ENCODE results near the gene C1orf226.

DNA sequence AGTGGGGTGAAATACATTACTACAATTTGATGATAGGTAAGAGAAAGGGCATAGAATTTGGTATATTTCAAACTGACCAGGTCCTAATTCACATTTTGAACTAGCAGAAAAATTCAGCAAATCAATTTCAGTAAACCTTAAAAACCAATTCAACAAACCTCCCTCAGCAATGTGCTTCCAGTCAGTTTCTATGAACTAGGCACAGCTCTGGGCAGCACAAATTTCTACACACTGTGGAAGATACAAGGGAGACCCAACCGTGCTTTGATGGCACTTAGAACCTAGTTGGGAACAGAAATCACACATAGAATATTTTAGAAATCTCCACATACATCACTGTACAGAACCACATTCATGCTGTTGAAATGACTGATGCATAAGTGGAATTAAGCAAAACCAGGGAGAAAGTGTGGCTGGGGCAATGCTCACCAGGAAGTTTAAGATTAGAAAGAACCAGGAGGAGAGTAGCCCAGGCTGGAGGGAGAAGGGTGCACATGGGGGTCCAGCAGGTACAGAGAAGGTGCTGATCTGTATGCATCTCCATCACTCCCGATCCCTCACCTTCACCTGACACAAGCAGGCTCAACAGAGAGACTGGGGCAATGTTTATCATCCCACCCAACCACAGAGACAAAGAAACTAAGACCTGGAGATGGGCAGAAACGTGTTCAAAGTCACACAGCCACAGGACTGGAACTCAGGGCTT, 14.8 kb downstream of the C1orf226 start:
- TF ChIP-seq FOXM1 (IDR thresholded peaks at IDR 0.05; ENCODE audit: low read depth, low read length) (no peak), ESRRA (IDR thresholded peaks at IDR 0.05; ENCODE audit: low read length) (no peak), IKZF2 (IDR thresholded peaks at IDR 0.05) (no peak), EED (IDR thresholded peaks at IDR 0.05; ENCODE audit: low read depth) (no peak), FOXK2 (IDR thresholded peaks at IDR 0.05) (no peak), POLR2A (IDR thresholded peaks at IDR 0.05; ENCODE audit: low read depth, low read length) (no peak)
- TF ChIP-seq, protein P1, sequence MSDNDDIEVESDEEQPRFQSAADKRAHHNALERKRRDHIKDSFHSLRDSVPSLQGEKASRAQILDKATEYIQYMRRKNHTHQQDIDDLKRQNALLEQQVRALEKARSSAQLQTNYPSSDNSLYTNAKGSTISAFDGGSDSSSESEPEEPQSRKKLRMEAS (IDR thresholded peaks at IDR 0.05; ENCODE audit: low read depth, low read length), result no peak
